Measurements from ENCODE around the gene PADI2. TPM values are rescaled to one million over a fixed set of nuclear protein-coding genes. Genes with fewer than 3 reads are reported as not detected.

PADI2 gene
- total and polyA plus RNA-seq, 8 donors, result 0.31 to 86.0 (median 1.3) TPM; not detected in 1

DNA sequence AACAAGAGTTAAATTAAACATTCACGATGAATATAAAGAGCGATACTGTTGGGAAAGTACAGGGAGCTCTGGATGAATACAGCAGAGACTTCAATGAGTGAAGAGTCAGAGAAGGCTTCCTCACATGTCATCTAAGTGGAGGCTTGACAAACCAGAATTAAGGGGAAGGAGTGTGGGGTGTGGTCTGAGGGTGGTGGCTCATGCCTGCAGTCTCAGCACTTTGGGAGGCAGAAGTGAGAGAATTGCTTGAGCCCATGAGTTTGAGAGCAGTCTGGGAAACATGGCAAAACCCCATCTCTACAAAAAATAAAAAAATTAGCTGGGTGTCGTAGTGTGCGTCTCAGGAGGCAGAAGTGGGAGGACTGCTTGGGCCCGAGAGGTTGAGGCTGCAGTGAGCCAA, 74.1 kb downstream of the PADI2 start:
- DNase-seq, result no peak
- TF ChIP-seq POLR2A (IDR thresholded peaks at IDR 0.05) (no peak), POLR2AphosphoS5 (IDR thresholded peaks at IDR 0.05) (no peak), EP300 (IDR thresholded peaks at IDR 0.05) (no peak)
- TF ChIP-seq, protein P1, sequence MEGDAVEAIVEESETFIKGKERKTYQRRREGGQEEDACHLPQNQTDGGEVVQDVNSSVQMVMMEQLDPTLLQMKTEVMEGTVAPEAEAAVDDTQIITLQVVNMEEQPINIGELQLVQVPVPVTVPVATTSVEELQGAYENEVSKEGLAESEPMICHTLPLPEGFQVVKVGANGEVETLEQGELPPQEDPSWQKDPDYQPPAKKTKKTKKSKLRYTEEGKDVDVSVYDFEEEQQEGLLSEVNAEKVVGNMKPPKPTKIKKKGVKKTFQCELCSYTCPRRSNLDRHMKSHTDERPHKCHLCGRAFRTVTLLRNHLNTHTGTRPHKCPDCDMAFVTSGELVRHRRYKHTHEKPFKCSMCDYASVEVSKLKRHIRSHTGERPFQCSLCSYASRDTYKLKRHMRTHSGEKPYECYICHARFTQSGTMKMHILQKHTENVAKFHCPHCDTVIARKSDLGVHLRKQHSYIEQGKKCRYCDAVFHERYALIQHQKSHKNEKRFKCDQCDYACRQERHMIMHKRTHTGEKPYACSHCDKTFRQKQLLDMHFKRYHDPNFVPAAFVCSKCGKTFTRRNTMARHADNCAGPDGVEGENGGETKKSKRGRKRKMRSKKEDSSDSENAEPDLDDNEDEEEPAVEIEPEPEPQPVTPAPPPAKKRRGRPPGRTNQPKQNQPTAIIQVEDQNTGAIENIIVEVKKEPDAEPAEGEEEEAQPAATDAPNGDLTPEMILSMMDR (IDR thresholded peaks at IDR 0.05), result no peak
- Histone ChIP-seq H3K4me1 (peaks cover 0 to 34% (median 17%) of the 10 kb centered on the region in 4 donors), H3K9me3 (no peaks in the 10 kb centered on the region), H3K27ac (peak overlapping the region in 2 of 5 donors; percentile 23 to 28), H3K36me3 (peaks cover 45 to 74% (median 65%) of the 10 kb centered on the region in 4 donors), H3K4me3 (no peak overlapping the region), H3K27me3 (no peaks in the 10 kb centered on the region)
- intact Hi-C loops (cut with DNase I; ENCODE audit: low total_unique reads), result no loop called here
- WGBS, 5 donors, result 73 to 85% (median 83%) methylated on average over 5 of the region's 5 CpGs

DNA sequence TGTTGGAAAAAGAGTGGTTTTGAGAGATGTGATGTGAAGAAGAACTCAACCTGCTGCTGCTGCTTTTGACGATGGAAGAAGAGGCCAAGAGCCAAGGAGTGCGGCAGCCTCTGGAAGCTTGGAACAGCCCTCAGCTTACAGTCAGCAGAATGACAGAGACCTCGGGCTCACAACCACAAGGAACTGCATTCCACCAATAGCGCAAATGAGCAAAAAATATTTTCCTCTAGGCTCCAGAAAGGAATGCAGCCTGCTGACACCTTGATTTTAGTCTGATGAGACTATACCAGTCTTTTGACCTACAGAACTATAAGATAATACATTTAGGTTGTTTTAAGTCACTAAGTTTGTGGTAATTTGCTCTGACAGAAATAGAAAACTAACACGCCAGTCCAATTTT, 75.6 kb downstream of the PADI2 start:
- H3K9me3 ChIP-seq, result no peaks in the 10 kb centered on the region
- peaks cover 0 to 34% (median 17%) of the 10 kb centered on the region in 4 donors for H3K4me1 ChIP-seq
- no peak overlapping the region for H3K27ac ChIP-seq
- TF ChIP-seq POLR2A (IDR thresholded peaks at IDR 0.05), result no peak
- no peak for TF ChIP-seq EP300 (IDR thresholded peaks at IDR 0.05)
- TF ChIP-seq POLR2AphosphoS5 (IDR thresholded peaks at IDR 0.05), result no peak
- TF ChIP-seq, protein P1 (IDR thresholded peaks at IDR 0.05), result no peak
- 79 to 87% (median 85%) methylated on average over 5 of the region's 5 CpGs for WGBS, 5 donors
- H3K4me3 ChIP-seq, result no peak overlapping the region
- intact Hi-C loops (cut with DNase I; ENCODE audit: low total_unique reads), result no loop called here
- H3K27me3 ChIP-seq, result no peaks in the 10 kb centered on the region
- H3K36me3 ChIP-seq, result peaks cover 46 to 78% (median 66%) of the 10 kb centered on the region in 4 donors
- DNase-seq, result no peak

DNA sequence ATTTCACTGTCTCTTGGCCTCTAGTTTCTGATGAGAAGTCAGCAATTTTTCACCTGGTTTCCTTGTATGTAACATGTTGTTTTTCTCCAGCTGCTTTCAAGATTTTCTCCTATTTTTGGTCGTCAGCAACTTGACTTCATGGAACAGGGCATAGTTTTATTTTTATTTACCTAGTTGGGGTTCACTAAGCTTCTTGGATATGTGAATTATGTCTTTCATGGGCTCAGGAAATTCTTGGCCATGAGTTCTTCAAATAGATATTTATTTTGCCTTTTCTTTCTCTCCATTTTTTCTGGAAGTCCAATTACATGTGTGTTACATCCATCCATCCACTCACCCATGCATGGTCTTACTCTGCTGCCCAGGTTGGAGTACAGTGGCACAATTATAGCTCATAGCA, 79.1 kb downstream of the PADI2 start:
- TF ChIP-seq, protein P1 (IDR thresholded peaks at IDR 0.05), result no peak
- TF ChIP-seq EP300 (IDR thresholded peaks at IDR 0.05) (no peak), POLR2A (IDR thresholded peaks at IDR 0.05) (no peak), POLR2AphosphoS5 (IDR thresholded peaks at IDR 0.05) (no peak)
- 57 to 90% (median 75%) methylated on average over 1 of the region's 1 CpG for WGBS, 5 donors
- H3K36me3 ChIP-seq, result peaks cover 46 to 91% (median 84%) of the 10 kb centered on the region in 4 donors

DNA sequence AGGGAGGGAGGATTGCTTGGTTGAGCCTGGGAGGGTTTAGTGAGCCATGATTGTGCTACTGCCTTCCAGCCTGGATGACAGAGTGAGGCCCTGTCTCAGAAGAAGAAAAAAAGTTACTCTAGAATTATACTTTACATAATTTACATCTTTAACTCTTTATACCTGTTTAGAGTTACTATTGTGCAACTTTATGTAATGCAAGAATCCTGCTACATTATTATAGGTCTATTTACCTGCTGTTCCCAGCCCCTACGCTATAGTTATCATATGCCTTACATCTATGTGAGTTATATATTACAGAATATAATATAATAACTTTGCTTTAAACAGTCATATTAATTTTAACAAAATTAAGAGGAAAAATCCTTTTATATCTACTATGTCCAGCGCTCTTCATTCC, 79.7 kb downstream of the PADI2 start:
- Histone ChIP-seq H3K9me3 (no peaks in the 10 kb centered on the region), H3K36me3 (peaks cover 43 to 91% (median 83%) of the 10 kb centered on the region in 4 donors), H3K4me1 (no peaks in the 10 kb centered on the region), H3K27ac (no peak overlapping the region), H3K27me3 (no peaks in the 10 kb centered on the region), H3K4me3 (no peak overlapping the region)
- WGBS, 5 donors, result 97 to 100% (median 99%) methylated on average over 2 of the region's 2 CpGs
- no peak for DNase-seq
- TF ChIP-seq, protein P1 (IDR thresholded peaks at IDR 0.05), result no peak
- TF ChIP-seq POLR2AphosphoS5 (IDR thresholded peaks at IDR 0.05), result no peak
- no peak for TF ChIP-seq POLR2A (IDR thresholded peaks at IDR 0.05)
- TF ChIP-seq EP300 (IDR thresholded peaks at IDR 0.05), result no peak
- intact Hi-C loops (cut with DNase I; ENCODE audit: low total_unique reads), result loop anchor here (10.0 kb wide), 1 partner anchor 75 kb away; no protein-coding TSS in a partner anchor

More for the DNA sequence above, 79.1 kb downstream of the PADI2 start:
- Histone ChIP-seq H3K4me3 (no peak overlapping the region), H3K9me3 (no peaks in the 10 kb centered on the region), H3K27ac (no peak overlapping the region), H3K27me3 (no peaks in the 10 kb centered on the region), H3K4me1 (peaks cover 0 to 5% (median 1%) of the 10 kb centered on the region in 4 donors)
- DNase-seq, result no peak
- intact Hi-C loops (cut with DNase I; ENCODE audit: low total_unique reads), result no loop called here

All from stomach (tissue), 9 donors.